ENCODE measurements around the gene RFX1. TPM values are rescaled to one million over a fixed set of nuclear protein-coding genes. Genes with fewer than 3 reads are reported as not detected.

The RFX1 gene
- total RNA-seq, 1 donor from 2014 or later, result 17.0 TPM

- DNase-seq (ENCODE audit: low spot score), result no peak
- H3K9me3 Mint-ChIP-seq, result no peaks in the 10 kb centered on the region
- no peak overlapping the region for H3K27ac Mint-ChIP-seq
- no peak overlapping the region for H3K4me3 Mint-ChIP-seq
- no peaks in the 10 kb centered on the region for H3K27me3 Mint-ChIP-seq (ENCODE audit: insufficient read depth)
- intact Hi-C loops (cut with micrococcal nuclease), result loop anchor here (5.0 kb wide), 1 partner anchor 81 kb away; no protein-coding TSS in a partner anchor
- H3K4me1 Mint-ChIP-seq (ENCODE audit: low read depth), result no peaks in the 10 kb centered on the region
- H3K36me3 Mint-ChIP-seq (ENCODE audit: low read depth), result peaks cover 8% of the 10 kb centered on the region
Observed at GRCh38 chr19:13966684-13967128, 39.4 kb downstream of the RFX1 start.

DNA sequence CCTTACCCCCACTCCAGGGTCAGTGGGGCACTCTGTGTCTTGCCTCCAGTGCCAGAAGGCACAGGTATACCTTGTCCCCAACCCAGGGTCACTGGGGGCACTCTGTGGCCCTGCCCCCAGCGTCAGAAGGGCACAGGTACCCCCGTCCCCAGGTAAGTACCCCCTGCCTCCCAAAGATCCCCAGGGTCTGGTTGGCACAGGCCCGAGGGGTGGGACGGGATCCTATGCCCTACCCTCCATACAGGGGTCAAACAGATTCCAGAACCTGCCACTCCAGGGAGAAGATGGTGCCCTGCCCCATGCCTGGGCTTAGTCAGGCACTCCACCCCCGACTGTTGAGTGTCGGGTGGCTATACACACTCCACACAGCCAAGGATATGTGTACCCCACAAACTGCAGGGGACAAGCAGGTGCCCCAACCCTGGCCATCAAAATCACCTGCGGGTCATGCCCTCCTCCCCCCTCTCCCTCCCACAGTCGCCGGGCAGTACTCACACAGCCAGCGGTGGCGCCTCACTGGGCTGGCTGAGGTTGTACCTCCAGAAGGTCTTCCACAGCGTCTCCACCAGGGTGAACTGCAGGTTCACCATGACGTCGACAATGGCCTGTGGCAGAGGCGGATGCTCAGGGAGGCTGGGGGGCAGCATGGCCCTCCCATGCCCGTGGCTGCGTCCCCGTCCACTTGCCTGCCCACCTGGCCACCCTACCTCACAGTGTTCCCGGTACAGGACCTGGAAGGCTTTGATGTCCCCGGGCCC is 40.0 kb downstream of the RFX1 start:
- no peak overlapping the region for H3K27ac Mint-ChIP-seq
- no peaks in the 10 kb centered on the region for H3K4me1 Mint-ChIP-seq (ENCODE audit: low read depth)
- peaks cover 13% of the 10 kb centered on the region for H3K36me3 Mint-ChIP-seq (ENCODE audit: low read depth)
- no peak for DNase-seq (ENCODE audit: low spot score)
- no peaks in the 10 kb centered on the region for H3K9me3 Mint-ChIP-seq
- no peaks in the 10 kb centered on the region for H3K27me3 Mint-ChIP-seq (ENCODE audit: insufficient read depth)
- intact Hi-C loops (cut with micrococcal nuclease), result loop anchor here (5.0 kb wide), 1 partner anchor 81 kb away; no protein-coding TSS in a partner anchor
- no peak overlapping the region for H3K4me3 Mint-ChIP-seq

DNA sequence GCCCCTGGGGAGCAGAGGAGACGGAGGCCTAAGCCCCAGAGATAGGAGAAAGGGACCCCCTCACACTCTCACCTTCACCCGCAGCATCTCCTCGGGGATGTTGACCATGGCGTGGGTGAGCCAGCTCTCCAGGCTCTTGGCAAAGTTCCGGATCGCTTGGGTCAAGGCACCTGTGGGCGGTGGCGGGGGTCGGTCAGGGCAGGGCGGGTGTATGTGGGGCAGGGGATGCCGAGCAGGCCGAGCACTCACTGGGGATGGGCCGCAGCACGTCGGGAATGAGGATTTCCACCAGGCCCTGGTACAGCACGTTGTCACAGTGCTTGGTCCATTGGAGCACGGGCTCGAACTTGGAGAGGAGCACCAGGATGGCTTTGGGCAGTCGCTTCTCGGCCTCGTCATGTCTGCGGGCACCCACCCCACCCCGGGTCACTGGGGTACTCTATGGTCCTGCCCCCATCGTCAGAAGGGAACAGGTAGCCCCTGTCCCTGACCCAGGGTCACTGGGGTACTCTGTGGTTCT is 40.7 kb downstream of the RFX1 start:
- intact Hi-C loops (cut with micrococcal nuclease), result loop anchor here (5.0 kb wide), 1 partner anchor 82 kb away; no protein-coding TSS in a partner anchor
- Mint-ChIP-seq H3K36me3 (ENCODE audit: low read depth) (peaks cover 15% of the 10 kb centered on the region), H3K4me3 (no peak overlapping the region), H3K27ac (no peak overlapping the region), H3K27me3 (ENCODE audit: insufficient read depth) (no peaks in the 10 kb centered on the region), H3K9me3 (no peaks in the 10 kb centered on the region), H3K4me1 (ENCODE audit: low read depth) (no peaks in the 10 kb centered on the region)
- DNase-seq (ENCODE audit: low spot score), result no peak

- Mint-ChIP-seq H3K36me3 (ENCODE audit: low read depth) (peaks cover 16% of the 10 kb centered on the region), H3K4me3 (no peak overlapping the region), H3K9me3 (no peaks in the 10 kb centered on the region), H3K27ac (no peak overlapping the region), H3K4me1 (ENCODE audit: low read depth) (no peaks in the 10 kb centered on the region), H3K27me3 (ENCODE audit: insufficient read depth) (no peaks in the 10 kb centered on the region)
- intact Hi-C loops (cut with micrococcal nuclease), result loop anchor here (5.0 kb wide), 1 partner anchor 83 kb away; no protein-coding TSS in a partner anchor
- DNase-seq (ENCODE audit: low spot score), result no peak
Observed at GRCh38 chr19:13964776-13965175, 41.3 kb downstream of the RFX1 start.

GRCh38 chr19:13963603-13964105 is 42.5 kb downstream of the RFX1 start:
- Mint-ChIP-seq H3K36me3 (ENCODE audit: low read depth) (peaks cover 12% of the 10 kb centered on the region), H3K27me3 (ENCODE audit: insufficient read depth) (no peaks in the 10 kb centered on the region), H3K4me3 (no peak overlapping the region), H3K4me1 (ENCODE audit: low read depth) (no peaks in the 10 kb centered on the region), H3K27ac (no peak overlapping the region), H3K9me3 (no peaks in the 10 kb centered on the region)
- intact Hi-C loops (cut with micrococcal nuclease), result no loop called here
- DNase-seq (ENCODE audit: low spot score), result no peak

DNA sequence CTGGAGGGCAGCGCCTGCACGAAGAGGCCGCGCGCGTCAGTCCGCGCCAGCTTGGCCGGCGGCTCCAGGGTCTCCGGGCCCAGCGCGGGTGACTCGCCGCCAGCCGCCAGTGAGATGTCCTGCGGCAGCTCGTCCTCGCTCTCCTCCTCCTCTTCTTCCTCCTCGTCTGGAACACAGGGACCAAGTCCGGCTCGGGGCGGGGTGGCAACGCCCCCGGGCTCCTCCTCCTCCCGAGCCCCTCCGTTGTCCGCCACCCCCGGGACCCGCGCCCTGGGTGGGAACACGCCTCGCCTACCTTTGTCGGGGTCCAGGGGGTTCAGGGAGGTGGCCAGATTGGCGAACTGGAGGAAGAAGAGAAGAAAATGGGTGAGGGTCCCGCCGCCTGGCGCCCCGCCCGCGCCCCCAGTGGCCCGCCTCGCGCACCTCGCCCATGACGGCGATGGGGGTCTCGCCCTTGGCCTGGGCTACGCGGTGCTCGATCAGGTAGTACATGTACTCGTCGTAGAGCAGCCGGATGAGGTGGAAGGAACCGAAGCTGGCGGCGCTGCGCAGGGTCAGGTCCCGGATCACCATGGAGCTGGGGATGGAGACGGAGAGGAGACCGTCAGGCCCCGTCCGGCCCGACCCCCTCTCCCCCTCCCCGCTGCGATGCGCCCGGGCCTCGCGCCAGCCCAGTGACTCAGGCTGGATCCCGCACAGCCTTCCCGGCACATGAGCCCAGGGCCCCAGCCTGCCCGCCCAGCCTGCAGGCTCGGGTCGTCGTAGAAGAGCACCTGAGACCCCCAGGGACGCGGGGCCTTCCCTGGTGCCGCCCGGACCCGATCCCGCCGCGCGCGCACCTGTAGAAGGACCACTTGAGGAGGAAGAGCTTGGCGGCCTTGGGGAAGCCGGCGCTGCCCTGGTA is 43.2 kb downstream of the RFX1 start:
- H3K4me3 Mint-ChIP-seq, result no peak overlapping the region
- no peak for DNase-seq (ENCODE audit: low spot score)
- H3K36me3 Mint-ChIP-seq (ENCODE audit: low read depth), result peaks cover 12% of the 10 kb centered on the region
- H3K27me3 Mint-ChIP-seq (ENCODE audit: insufficient read depth), result no peaks in the 10 kb centered on the region
- no peak overlapping the region for H3K27ac Mint-ChIP-seq
- no peaks in the 10 kb centered on the region for H3K4me1 Mint-ChIP-seq (ENCODE audit: low read depth)
- no peaks in the 10 kb centered on the region for H3K9me3 Mint-ChIP-seq
- intact Hi-C loops (cut with micrococcal nuclease), result no loop called here

GRCh38 chr19:13961826-13962698 is 44.1 kb downstream of the RFX1 start:
- Mint-ChIP-seq H3K4me3 (no peak overlapping the region), H3K9me3 (no peaks in the 10 kb centered on the region)

GRCh38 chr19:13960863-13961784 is 45.0 kb downstream of the RFX1 start:
- peak overlapping the region; percentile 63 for H3K27ac Mint-ChIP-seq
- no peaks in the 10 kb centered on the region for H3K9me3 Mint-ChIP-seq
- no peak overlapping the region for H3K4me3 Mint-ChIP-seq
- no peaks in the 10 kb centered on the region for H3K4me1 Mint-ChIP-seq (ENCODE audit: low read depth)
- intact Hi-C loops (cut with micrococcal nuclease), result no loop called here
- H3K36me3 Mint-ChIP-seq (ENCODE audit: low read depth), result peaks cover 16% of the 10 kb centered on the region
- no peak for DNase-seq (ENCODE audit: low spot score)
- no peaks in the 10 kb centered on the region for H3K27me3 Mint-ChIP-seq (ENCODE audit: insufficient read depth)

More at GRCh38 chr19:13961826-13962698, 44.1 kb downstream of the RFX1 start:
- Mint-ChIP-seq H3K27ac (no peak overlapping the region), H3K36me3 (ENCODE audit: low read depth) (peaks cover 12% of the 10 kb centered on the region), H3K4me1 (ENCODE audit: low read depth) (no peaks in the 10 kb centered on the region), H3K27me3 (ENCODE audit: insufficient read depth) (no peaks in the 10 kb centered on the region)
- no peak for DNase-seq (ENCODE audit: low spot score)
- intact Hi-C loops (cut with micrococcal nuclease), result no loop called here

GRCh38 chr19:13959962-13960862 is 45.9 kb downstream of the RFX1 start:
- Mint-ChIP-seq H3K27me3 (ENCODE audit: insufficient read depth) (no peaks in the 10 kb centered on the region), H3K4me1 (ENCODE audit: low read depth) (no peaks in the 10 kb centered on the region), H3K9me3 (no peaks in the 10 kb centered on the region), H3K27ac (no peak overlapping the region), H3K4me3 (no peak overlapping the region), H3K36me3 (ENCODE audit: low read depth) (peaks cover 16% of the 10 kb centered on the region)
- no peak for DNase-seq (ENCODE audit: low spot score)
- intact Hi-C loops (cut with micrococcal nuclease), result no loop called here

- Mint-ChIP-seq H3K27ac (no peak overlapping the region), H3K9me3 (no peaks in the 10 kb centered on the region), H3K4me1 (ENCODE audit: low read depth) (no peaks in the 10 kb centered on the region), H3K4me3 (no peak overlapping the region), H3K36me3 (ENCODE audit: low read depth) (peaks cover 17% of the 10 kb centered on the region), H3K27me3 (ENCODE audit: insufficient read depth) (no peaks in the 10 kb centered on the region)
- DNase-seq (ENCODE audit: low spot score), result no peak
- intact Hi-C loops (cut with micrococcal nuclease), result no loop called here
Observed at GRCh38 chr19:13959141-13959961, 46.8 kb downstream of the RFX1 start.
